HepG2 (cell line): Measurements from ENCODE around the gene COX4I2. TPM values are rescaled to one million over a fixed set of nuclear protein-coding genes. Genes with fewer than 3 reads are reported as not detected.
A peak's percentile ranks its signal among the peaks of the same experiment; 100 is the strongest.

ENCODE experiments used
- AHR ChIP-seq: IDR thresholded peaks from 2 replicates; pipeline ENCODE4 v1.6.1; 2018; ENCODE audit warnings: missing genetic modification reagents, missing compliant biosample characterization
- BRD4 ChIP-seq: sonication (generic); formaldehyde crosslinking; IDR thresholded peaks from 2 replicates; pipeline ENCODE4 v1.4.0; 2020; ENCODE audit warnings: missing genetic modification reagents
- CAMTA2 ChIP-seq: sonication (generic); formaldehyde crosslinking; IDR thresholded peaks from 2 replicates; pipeline ENCODE4 v1.4.0; 2020; ENCODE audit warnings: mild to moderate bottlenecking, missing genetic modification reagents, borderline replicate concordance
- FIP1L1 ChIP-seq: fragments of 200-400 bp; formaldehyde crosslinking; IDR thresholded peaks from 2 replicates; pipeline ENCODE4 v1.6.1; 2018; ENCODE audit warnings: low read depth, mild to moderate bottlenecking, low read length, moderate library complexity, borderline replicate concordance; ENCODE audit not compliant: insufficient read depth
- FOSL1 ChIP-seq: sonication (generic); formaldehyde crosslinking; IDR thresholded peaks from 2 replicates; pipeline ENCODE4 v1.9.0; 2021; ENCODE audit warnings: missing genetic modification reagents, borderline replicate concordance
- GABPB1 ChIP-seq: IDR thresholded peaks from 2 replicates; pipeline ENCODE4 v1.6.1; 2016; ENCODE audit warnings: mild to moderate bottlenecking, missing genetic modification reagents, moderate library complexity, missing compliant biosample characterization
- GFI1 ChIP-seq: sonication (generic); formaldehyde crosslinking; IDR thresholded peaks from 2 replicates; pipeline ENCODE4 v1.5.0; 2020; ENCODE audit warnings: missing genetic modification reagents, mild to moderate bottlenecking, borderline replicate concordance
- HNF4A ChIP-seq: sonication (generic); formaldehyde crosslinking; IDR thresholded peaks from 2 replicates; pipeline ENCODE4 v1.4.0; 2020; ENCODE audit warnings: missing genetic modification reagents
- HNF4G ChIP-seq, 2 experiments: sonication (generic) in 1 of 2; formaldehyde crosslinking in 1 of 2; IDR thresholded peaks; 2 replicates each; pipeline versions ENCODE4 v1.4.0 to v1.6.1; 2011 to 2020; ENCODE audit warnings: borderline replicate concordance in 2 of 2, low read depth in 2 of 2, mild to moderate bottlenecking in 2 of 2, low read length in 1 of 2, missing genetic modification reagents in 1 of 2, moderate library complexity in 1 of 2
- KDM3A ChIP-seq: IDR thresholded peaks from 2 replicates; pipeline ENCODE4 v1.6.1; 2018; ENCODE audit warnings: low read depth, missing compliant biosample characterization
- MBD4 ChIP-seq: IDR thresholded peaks from 2 replicates; pipeline ENCODE4 v1.6.1; 2012; ENCODE audit warnings: low read length, inconsistent platforms, borderline replicate concordance
- NCOR1 ChIP-seq: fragments of 200-600 bp; sonication (generic); IDR thresholded peaks from 2 replicates; pipeline ENCODE4 v1.7.0; 2017; ENCODE audit warnings: antibody characterized with exemption, low read length, borderline replicate concordance
- PAF1 ChIP-seq: IDR thresholded peaks from 2 replicates; pipeline ENCODE4 v1.6.1; 2016; ENCODE audit warnings: missing genetic modification reagents, missing compliant biosample characterization
- RAD51 ChIP-seq: fragments of 450-650 bp; IDR thresholded peaks from 2 replicates; pipeline ENCODE4 v1.6.1; 2016; ENCODE audit warnings: borderline replicate concordance
- RCOR2 ChIP-seq: IDR thresholded peaks from 2 replicates; pipeline ENCODE4 v1.6.1; 2016; ENCODE audit warnings: missing biosample characterization, missing genetic modification reagents
- REXO4 ChIP-seq: sonication (generic); formaldehyde crosslinking; IDR thresholded peaks from 2 replicates; pipeline ENCODE4 v1.8.0; 2022; ENCODE audit warnings: missing genetic modification reagents, mild to moderate bottlenecking, borderline replicate concordance
- TGIF2 ChIP-seq: IDR thresholded peaks from 2 replicates; pipeline ENCODE4 v1.6.1; 2016; ENCODE audit warnings: control low read depth, missing compliant biosample characterization
- ZBTB26 ChIP-seq: IDR thresholded peaks from 2 replicates; pipeline ENCODE4 v1.6.1; 2016; ENCODE audit warnings: missing compliant biosample characterization, missing genetic modification reagents, borderline replicate concordance
- ZBTB38 ChIP-seq: sonication (generic); formaldehyde crosslinking; IDR thresholded peaks from 2 replicates; pipeline ENCODE4 v1.5.1; 2020; ENCODE audit warnings: mild to moderate bottlenecking, missing genetic modification reagents
- ZFP36L2 ChIP-seq: sonication (generic); formaldehyde crosslinking; IDR thresholded peaks from 2 replicates; pipeline ENCODE4 v1.4.0; 2020; ENCODE audit warnings: missing genetic modification reagents
- ZNF18 ChIP-seq: sonication (generic); formaldehyde crosslinking; IDR thresholded peaks from 2 replicates; pipeline ENCODE4 v1.8.0; 2022; ENCODE audit warnings: mild to moderate bottlenecking, missing genetic modification reagents; ENCODE audit not compliant: insufficient replicate concordance
- ZNF232 ChIP-seq: sonication (generic); formaldehyde crosslinking; IDR thresholded peaks from 2 replicates; pipeline ENCODE4 v1.4.0; 2020; ENCODE audit warnings: missing genetic modification reagents, borderline replicate concordance
- ZNF441 ChIP-seq: sonication (generic); formaldehyde crosslinking; IDR thresholded peaks from 2 replicates; pipeline ENCODE4 v1.7.0; 2021; ENCODE audit warnings: missing genetic modification reagents, borderline replicate concordance
- ZNF549 ChIP-seq: sonication (generic); formaldehyde crosslinking; IDR thresholded peaks from 2 replicates; pipeline ENCODE4 v1.5.0; 2020; ENCODE audit warnings: missing genetic modification reagents
- ZNF607 ChIP-seq: sonication (generic); formaldehyde crosslinking; IDR thresholded peaks from 2 replicates; pipeline ENCODE4 v1.5.1; 2020; ENCODE audit warnings: missing genetic modification reagents, mild to moderate bottlenecking, borderline replicate concordance
- ZNF616 ChIP-seq: sonication (generic); formaldehyde crosslinking; IDR thresholded peaks from 2 replicates; pipeline ENCODE4 v1.5.0; 2020; ENCODE audit warnings: low read depth, mild to moderate bottlenecking, missing genetic modification reagents
- ZNF749 ChIP-seq: sonication (generic); formaldehyde crosslinking; IDR thresholded peaks from 2 replicates; pipeline ENCODE4 v1.8.0; 2022; ENCODE audit warnings: mild to moderate bottlenecking, missing genetic modification reagents, moderate library complexity, borderline replicate concordance
- polyA plus RNA-seq, 8 experiments: library from polyadenylated mRNA; depleted of rRNA in 3 of 8; stranded (reverse) in 7 of 8; unstranded in 1 of 8; fragments of >200 nt; fragmentation: Illumina TruSeq in 4 of 8; extraction: Trizol in 4 of 8; gene quantifications; 2 replicates each; pipeline versions ENCODE4 v1.2.1 to v1.2.3, GENCODE V29; 2011 to 2016; ENCODE audit warnings: low read depth in 4 of 8, missing spikeins in 1 of 8, mixed read lengths in 1 of 8; ENCODE audit not compliant: insufficient read depth in 1 of 8
- total RNA-seq, 5 experiments: library from RNA; depleted of rRNA; stranded (reverse); fragments of >200 nt; fragmentation: Illumina TruSeq; extraction: Trizol; gene quantifications; 2 replicates each; pipeline ENCODE4 v1.2.3, GENCODE V29; 2016; ENCODE audit warnings: low read depth in 1 of 5

Gene COX4I2
- total and polyA plus RNA-seq, 2 of the 13 experiments (the other 11 are each of a cell fraction or from before 2014, with no cell fraction given) = 1.1 TPM; not detected in 1

GRCh38 chr20:31679357-31680285 is 41.9 kb downstream of the COX4I2 start (continued):
- TF ChIP-seq REXO4 (no peak), ZNF549 (CRISPR knock-in tag) (0 out of 2 replicates have a peak, but pooled peaks have one; percentile 76), HNF4G (IDR thresholded peaks at IDR 0.05; ENCODE audit: borderline replicate concordance, low read depth, low read length) (peak; percentile 37; the same call in 1 of the 2 replicates), HNF4G (CRISPR knock-in tag; IDR thresholded peaks at IDR 0.05; ENCODE audit: borderline replicate concordance, low read depth) (no peak), ZNF18 (CRISPR knock-in tag) (no peak), FIP1L1 (no peak), GFI1 (CRISPR knock-in tag) (0 out of 2 replicates have a peak, but pooled peaks have one; percentile 40), ZNF616 (CRISPR knock-in tag) (peak; percentile 60; the same call in 1 of the 2 replicates), BRD4 (CRISPR knock-in tag) (0 out of 2 replicates have a peak, but pooled peaks have one; percentile 36), PAF1 (CRISPR knock-in tag) (peak; percentile 26; the same call in 1 of the 2 replicates), AHR (peak; percentile 31; the same call in 1 of the 2 replicates), MBD4 (no peak), CAMTA2 (CRISPR knock-in tag) (0 out of 2 replicates have a peak, but pooled peaks have one; percentile 61), RAD51 (no peak), RCOR2 (CRISPR knock-in tag) (peak; percentile 50; the same call in 1 of the 2 replicates), ZNF607 (CRISPR knock-in tag) (0 out of 2 replicates have a peak, but pooled peaks have one; percentile 75), ZNF441 (CRISPR knock-in tag) (0 out of 2 replicates have a peak, but pooled peaks have one; percentile 21), NCOR1 (no peak), KDM3A (CRISPR knock-in tag) (peak; percentile 75; the same call in 1 of the 2 replicates), ZBTB26 (CRISPR knock-in tag) (peak; percentile 27; the same call in 1 of the 2 replicates), FOSL1 (CRISPR knock-in tag) (no peak), HNF4A (CRISPR knock-in tag) (peak; percentile 61), GABPB1 (CRISPR knock-in tag) (0 out of 2 replicates have a peak, but pooled peaks have one; percentile 16), ZNF232 (CRISPR knock-in tag) (peak; percentile 42; the same call in 1 of the 2 replicates), ZFP36L2 (CRISPR knock-in tag) (no peak), ZBTB38 (peak; percentile 46; the same call in 1 of the 2 replicates), ZNF749 (0 out of 2 replicates have a peak, but pooled peaks have one; percentile 14), TGIF2 (CRISPR knock-in tag) (0 out of 2 replicates have a peak, but pooled peaks have one; percentile 33)
